WERI-Rb-1 (cell line): ENCODE data around the gene RALGAPA2.

Source experiments
- DNase-seq: peaks from one replicate; pipeline ENCODE4 v3.0.0-alpha.2; 2020
- H3K27ac ChIP-seq: fragments of 250-450 bp; sonication (Bioruptor Pico); 2 replicates; pipeline ENCODE4 v1.5.1; 2020; ENCODE audit warnings: mild to moderate bottlenecking, moderate library complexity
- H3K27me3 ChIP-seq: fragments of 250-450 bp; sonication (Bioruptor Pico); 2 replicates; pipeline ENCODE4 v1.5.1; 2021; ENCODE audit warnings: mild to moderate bottlenecking, low read depth, moderate library complexity; ENCODE audit not compliant: insufficient read depth, severe bottlenecking
- H3K36me3 ChIP-seq: fragments of 250-450 bp; sonication (Bioruptor Pico); 2 replicates; pipeline ENCODE4 v1.5.1; 2020; ENCODE audit warnings: mild to moderate bottlenecking, moderate library complexity
- H3K4me3 ChIP-seq: 2 replicates; pipeline ENCODE4 v1.5.1; 2011; ENCODE audit warnings: low read depth, mild to moderate bottlenecking, control low read depth, low read length
- H3K9me3 ChIP-seq: fragments of 250-450 bp; sonication (Bioruptor Pico); 2 replicates; pipeline ENCODE4 v1.5.1; 2021; ENCODE audit warnings: mild to moderate bottlenecking, moderate library complexity; ENCODE audit not compliant: severe bottlenecking
- CTCF ChIP-seq: IDR thresholded peaks from 2 replicates; pipeline ENCODE4 v1.5.1; 2011; ENCODE audit warnings: low read depth, mild to moderate bottlenecking, control low read depth, inconsistent platforms, low read length

RALGAPA2 gene

DNA sequence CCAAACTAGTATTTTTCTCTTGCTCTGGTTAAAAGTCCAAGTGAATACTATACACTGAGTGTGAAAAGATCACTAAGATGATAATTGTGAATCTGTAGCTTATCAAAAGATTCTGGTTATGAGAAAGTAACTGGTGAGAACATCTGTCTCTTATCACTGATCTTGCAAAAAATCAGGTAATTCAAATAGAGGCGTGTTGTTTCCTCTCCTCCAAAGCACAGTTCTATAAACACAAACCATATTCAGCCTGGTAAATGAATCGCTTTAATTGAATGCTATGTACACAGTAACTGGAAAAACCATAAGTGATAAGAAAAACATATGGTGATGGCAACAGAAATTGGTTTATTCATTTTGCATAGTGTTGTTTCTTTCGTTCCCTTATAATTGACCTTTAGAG is 161.0 kb downstream of the RALGAPA2 start:
- no peaks in the 10 kb centered on the region for H3K27me3 ChIP-seq
- peaks cover 8% of the 10 kb centered on the region for H3K9me3 ChIP-seq
- DNase-seq: no peak
- H3K36me3 ChIP-seq: no peaks in the 10 kb centered on the region; the same call in 1 of the 2 replicates
- H3K27ac ChIP-seq: peak overlapping the region; percentile 73
- H3K4me3 ChIP-seq: no peak overlapping the region
- TF ChIP-seq CTCF: no peak

GRCh38 chr20:20549704-20550103 is 162.7 kb downstream of the RALGAPA2 start:
- no peak overlapping the region for H3K4me3 ChIP-seq
- H3K27ac ChIP-seq: peak overlapping the region; percentile 68
- no peak for DNase-seq
- TF ChIP-seq CTCF: no peak
- H3K36me3 ChIP-seq: peaks cover 6% of the 10 kb centered on the region
- H3K9me3 ChIP-seq: peaks cover 2% of the 10 kb centered on the region
- H3K27me3 ChIP-seq: no peaks in the 10 kb centered on the region

DNA sequence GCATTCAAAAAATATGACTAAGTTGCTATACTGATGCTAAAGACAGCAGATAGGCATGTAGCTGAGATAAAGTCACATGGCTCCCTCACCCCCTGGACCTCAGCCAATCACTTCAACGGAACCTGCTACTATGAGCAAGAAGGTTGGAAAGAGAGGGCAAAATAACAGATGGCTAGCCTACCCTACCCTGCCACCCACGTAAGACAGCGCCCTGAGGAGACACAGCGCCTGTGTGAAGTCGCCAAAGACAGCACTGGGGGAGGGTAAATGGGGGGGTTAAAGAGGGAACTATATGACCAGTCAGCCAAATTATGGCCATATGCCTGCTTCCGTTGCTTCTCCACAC is 163.2 kb downstream of the RALGAPA2 start:
- Histone ChIP-seq H3K9me3 (no peaks in the 10 kb centered on the region), H3K36me3 (peaks cover 6% of the 10 kb centered on the region; the same call in 1 of the 2 replicates), H3K4me3 (no peak overlapping the region), H3K27ac (peak overlapping the region; percentile 68), H3K27me3 (no peaks in the 10 kb centered on the region)
- DNase-seq: peak; percentile 52
- no peak for TF ChIP-seq CTCF

DNA sequence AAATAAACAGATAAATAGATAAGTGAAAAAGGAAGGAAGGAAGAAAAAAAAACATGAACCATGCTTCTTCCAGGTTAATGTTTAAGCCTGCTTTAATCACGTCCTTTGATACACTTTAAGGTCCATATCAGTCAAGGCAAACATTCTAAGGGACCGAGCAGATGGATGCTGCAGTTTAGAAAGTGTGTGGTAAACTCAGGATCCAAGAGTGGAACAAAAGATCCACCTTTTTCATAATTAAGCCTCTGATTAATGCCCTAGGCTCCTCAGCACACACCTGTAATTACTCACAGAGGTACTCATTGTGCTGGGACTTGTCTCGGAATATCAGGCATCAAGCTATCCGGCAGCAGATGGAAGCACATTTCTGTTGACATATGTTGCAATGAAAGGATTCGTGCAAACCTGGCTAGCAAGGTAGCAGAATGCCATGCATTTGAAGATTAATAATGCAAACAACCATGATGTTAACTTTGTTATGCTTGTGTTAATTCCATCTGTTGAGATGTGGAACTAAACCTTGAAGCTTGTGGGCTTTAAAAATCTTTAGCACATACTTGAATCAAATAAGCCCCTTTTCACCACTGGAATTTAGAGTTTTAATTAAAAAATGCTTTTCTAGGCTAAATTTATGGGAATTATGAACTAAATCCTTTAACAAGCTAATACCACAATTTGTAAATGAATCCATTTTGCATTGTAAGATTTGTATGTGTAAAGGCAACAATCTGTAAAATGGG is 163.7 kb downstream of the RALGAPA2 start:
- Histone ChIP-seq H3K4me3 (no peak overlapping the region), H3K9me3 (no peaks in the 10 kb centered on the region)
- peak; percentile 42 for DNase-seq

DNA sequence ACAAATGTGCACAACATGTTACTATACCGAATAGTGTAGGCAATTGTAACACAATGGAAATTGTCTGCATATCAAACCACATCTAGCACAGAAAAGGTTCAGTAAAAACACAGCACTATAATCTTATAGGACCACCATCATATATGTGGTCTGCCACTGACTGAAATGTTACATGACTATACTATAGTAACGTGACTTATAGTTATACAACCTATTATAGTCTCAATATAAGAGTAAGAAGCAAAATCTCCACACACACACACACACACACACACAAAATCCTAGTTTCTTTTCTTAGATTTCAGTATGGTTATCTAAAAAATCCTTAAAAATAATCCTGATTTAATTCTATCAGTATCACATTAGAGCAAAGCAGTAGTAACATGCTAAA is 164.6 kb downstream of the RALGAPA2 start:
- Histone ChIP-seq H3K27ac (no peak overlapping the region), H3K36me3 (peaks cover 6% of the 10 kb centered on the region; the same call in 1 of the 2 replicates), H3K27me3 (no peaks in the 10 kb centered on the region), H3K4me3 (no peak overlapping the region), H3K9me3 (no peaks in the 10 kb centered on the region)
- no peak for DNase-seq
- TF ChIP-seq CTCF: no peak

More for the DNA sequence above, 163.7 kb downstream of the RALGAPA2 start:
- Histone ChIP-seq H3K27me3 (no peaks in the 10 kb centered on the region), H3K27ac (peak overlapping the region; percentile 68), H3K36me3 (peaks cover 6% of the 10 kb centered on the region; the same call in 1 of the 2 replicates)
- TF ChIP-seq CTCF: no peak
